ENCODE results near the gene CLDN18. TPM values are rescaled to one million over a fixed set of nuclear protein-coding genes. Genes with fewer than 3 reads are reported as not detected.
A peak's percentile ranks its signal among the peaks of the same experiment; 100 is the strongest.

The CLDN18 gene
- total and polyA plus RNA-seq, 10 of the 15 experiments (the other 5 are each of a cell fraction or from before 2014, with no cell fraction given) = 0.05 to 0.28 (median 0.18) TPM; not detected in 1

- no peak for TF ChIP-seq ZBTB40 (IDR thresholded peaks at IDR 0.05; ENCODE audit: borderline replicate concordance)
- no peak for TF ChIP-seq CREM (IDR thresholded peaks at IDR 0.05; ENCODE audit: low read depth)
- 0 out of 4 replicates have a peak, but pooled peaks of 1 of the 2 experiments have one; percentile 20 for TF ChIP-seq BHLHE40 (IDR thresholded peaks at IDR 0.05; ENCODE audit: borderline replicate concordance in 1 of 2, low read depth in 2 of 2, low read length in 1 of 2)
- no peak for TF ChIP-seq SIX5 (IDR thresholded peaks at IDR 0.05; ENCODE audit: low read depth, low read length, severe bottlenecking)
- TF ChIP-seq SPI1 (IDR thresholded peaks at IDR 0.05; ENCODE audit: borderline replicate concordance, insufficient read depth, low read depth, low read length) = no peak
- TF ChIP-seq CREB1 (IDR thresholded peaks at IDR 0.05; ENCODE audit: low read depth) = peak; percentile 19; the same call in 1 of the 2 replicates
- TF ChIP-seq RUNX3 (IDR thresholded peaks at IDR 0.05; ENCODE audit: low read length) = peak; percentile 63
- TF ChIP-seq ZBTB4 (CRISPR knock-in tag; IDR thresholded peaks at IDR 0.05) = no peak
These were observed 21.6 kb downstream of the CLDN18 start (continued) for GRCh38 chr3:138031536-138031935.

All from GM12878 (cell line).